NCI-H187 treated with DMSO at 0.1 percent for 48 hours (cell line): ENCODE measurements around the gene SH3TC1.

ENCODE experiments used
- DNase-seq: peaks from one replicate; lab custom pipeline; 2025; lab: John Stamatoyannopoulos, UW

The SH3TC1 gene

DNA sequence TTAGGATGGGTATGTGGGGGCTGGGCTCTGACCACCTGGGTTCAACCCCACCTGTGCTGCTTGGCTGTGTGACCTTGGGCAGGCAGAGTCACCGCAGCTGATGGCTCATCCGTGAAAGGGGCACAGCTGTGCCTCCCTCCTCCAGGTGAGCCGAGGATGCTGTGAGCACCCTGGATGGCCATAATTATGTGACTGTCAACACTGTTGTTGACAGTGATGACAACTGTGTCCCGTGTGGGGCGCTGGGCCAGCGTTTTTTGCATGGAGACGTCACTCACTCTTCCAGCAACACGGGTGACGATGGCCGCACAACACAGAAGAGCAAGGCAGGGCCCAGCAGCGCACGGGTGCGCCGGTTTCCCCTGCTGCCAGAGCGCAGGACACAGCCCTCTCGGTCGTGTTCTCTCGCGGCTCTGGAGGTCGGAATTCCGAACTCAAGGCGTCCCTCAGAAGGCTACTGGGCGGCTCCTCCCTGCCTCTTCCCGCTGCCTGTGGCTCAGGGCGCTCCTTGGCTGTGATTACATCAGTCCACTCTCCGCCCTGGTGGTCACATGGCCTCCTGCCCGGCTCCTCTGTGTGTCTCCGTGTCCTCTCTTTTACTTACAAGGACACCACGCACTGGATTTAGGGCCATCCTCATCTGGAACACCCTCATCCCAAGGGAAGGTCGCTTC, 1.3 kb downstream of the SH3TC1 start:
- DNase-seq, result no peak

DNA sequence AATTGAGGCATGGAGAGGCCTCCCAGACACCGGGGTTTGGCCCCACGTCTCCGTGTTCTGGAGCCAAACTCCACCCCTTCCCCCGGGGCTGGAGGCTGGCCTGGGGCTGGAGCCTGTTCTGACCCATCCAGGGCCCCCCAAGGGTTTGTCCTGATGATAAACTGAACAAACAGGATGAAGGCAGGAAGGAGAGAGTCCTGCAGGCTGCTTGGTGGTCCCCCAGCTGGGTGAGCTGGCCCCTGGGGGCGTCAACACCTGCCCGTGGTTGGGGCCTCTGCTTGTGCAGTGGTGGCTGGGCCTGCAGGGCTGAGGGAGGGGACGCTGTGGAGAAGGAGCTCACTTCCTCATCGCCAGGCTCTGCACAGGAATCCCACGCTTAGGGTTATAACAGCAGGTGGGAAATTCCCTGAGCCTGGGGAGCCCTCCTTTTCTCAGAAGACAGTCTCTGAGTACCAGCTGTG, 2.3 kb downstream of the SH3TC1 start:
- DNase-seq, result no peak

DNA sequence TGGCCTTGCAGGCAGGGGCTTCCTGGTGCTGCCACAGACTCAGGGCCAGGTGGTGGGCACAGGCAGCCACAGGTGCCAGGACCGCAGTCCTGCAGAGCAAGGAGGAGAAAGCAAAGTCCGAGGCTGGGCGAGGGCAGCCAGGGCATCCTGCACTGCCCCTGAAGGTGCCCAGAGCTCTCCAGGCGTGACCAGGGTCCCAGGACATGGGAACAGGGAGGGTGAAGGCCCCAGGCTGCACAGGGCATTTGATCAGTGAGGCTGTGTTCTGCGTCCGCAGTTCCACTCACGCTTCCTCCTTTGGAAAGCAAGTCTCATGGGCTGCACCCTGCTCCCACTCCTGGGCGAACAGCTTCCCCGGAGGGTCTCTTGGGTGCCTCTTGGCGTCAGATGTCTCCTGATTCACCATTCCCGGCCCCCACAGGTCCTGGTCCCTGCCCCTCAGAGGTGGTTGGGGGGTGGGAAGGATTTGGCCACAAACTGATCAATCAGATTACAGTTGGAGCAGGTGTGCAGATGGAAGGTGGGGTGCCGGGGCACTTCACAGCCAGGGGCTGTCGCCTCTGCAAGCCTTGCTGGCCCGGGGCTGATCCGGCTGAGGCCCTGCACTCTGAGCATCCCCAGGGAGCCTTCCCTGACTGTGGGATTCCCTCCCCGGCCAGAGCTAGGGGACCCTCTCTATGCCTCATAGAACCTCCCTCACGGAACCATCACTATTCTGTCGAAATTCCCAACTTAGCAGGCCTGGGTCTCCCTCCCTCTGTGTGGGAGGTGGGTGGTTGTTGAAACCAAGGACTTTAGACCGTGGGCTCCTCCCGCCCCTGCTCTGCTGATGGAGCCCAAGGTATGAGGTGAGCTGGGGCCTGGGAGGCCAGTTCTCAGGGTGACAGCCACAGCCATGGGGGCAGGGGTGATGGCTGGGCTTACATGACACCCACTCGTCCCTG, 3.3 kb downstream of the SH3TC1 start:
- no peak for DNase-seq

DNA sequence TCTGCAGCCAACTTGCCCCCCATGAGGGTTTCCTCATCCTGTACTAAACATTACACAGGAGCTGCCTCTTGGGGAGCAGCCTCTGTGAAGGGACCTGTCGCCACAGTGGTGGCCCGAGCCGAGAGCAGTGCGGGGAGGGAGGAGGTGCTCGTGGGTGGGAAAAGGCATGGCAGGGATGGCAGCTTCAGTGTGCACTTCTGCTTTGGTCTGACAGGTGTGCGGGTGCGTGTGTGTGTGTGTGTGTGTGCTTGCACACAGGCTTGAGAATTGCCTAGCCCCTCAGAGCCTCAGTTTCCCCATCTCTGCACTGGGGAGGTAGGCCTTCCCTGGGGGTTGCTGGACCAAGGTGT, 3.9 kb downstream of the SH3TC1 start:
- no peak for DNase-seq

DNA sequence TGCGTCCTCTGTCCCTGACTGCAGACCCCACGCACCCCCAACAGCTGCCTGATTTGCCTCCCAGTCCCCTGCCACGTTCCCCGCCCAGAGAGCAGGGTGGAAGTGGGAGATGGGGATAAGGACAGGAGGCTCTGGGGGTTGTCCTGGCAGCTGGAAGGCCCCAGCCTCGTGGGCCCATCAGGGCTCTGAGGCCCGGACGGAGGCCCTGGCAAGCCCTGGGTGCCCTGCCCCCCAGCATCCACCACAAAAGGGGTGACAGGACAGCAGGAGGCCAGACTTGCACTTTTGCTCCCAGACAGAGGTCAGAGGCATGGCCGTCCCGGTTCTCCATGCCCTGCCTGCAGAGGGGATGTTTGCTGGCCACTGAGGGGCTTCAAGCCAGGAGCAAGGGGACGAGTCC, 4.7 kb downstream of the SH3TC1 start:
- no peak for DNase-seq

DNA sequence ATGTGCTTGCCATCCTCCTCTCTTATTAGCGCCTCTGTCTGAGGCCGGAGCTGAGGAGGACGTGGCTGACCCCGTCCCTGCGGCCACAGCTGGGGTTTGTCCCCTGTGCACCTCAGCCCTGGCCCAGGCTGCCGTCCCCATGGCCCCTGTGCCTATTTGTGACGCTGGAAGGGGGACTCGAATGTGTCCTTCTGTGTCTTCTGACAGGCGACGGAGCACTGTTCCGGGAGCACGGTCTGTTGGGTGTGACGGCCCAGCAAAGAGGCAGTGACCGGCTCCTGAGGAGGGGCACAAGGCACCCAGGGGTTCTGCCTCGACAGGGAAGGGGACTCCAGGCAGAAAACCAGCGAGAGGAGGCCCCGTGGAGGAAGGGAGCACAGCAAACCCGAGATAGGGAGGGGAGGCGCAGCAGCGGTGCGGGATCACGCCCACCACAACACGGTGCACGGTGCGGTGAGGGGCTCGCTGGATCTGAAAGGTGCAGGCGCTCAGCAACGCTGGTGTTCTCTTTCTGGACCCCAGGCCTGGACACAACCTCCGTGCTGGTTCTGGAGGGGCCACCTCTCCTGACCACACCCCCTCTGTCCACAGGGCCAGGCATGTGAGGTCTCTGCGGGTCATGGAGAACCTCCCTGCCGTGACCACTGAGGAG, 5.6 kb downstream of the SH3TC1 start:
- no peak for DNase-seq

DNA sequence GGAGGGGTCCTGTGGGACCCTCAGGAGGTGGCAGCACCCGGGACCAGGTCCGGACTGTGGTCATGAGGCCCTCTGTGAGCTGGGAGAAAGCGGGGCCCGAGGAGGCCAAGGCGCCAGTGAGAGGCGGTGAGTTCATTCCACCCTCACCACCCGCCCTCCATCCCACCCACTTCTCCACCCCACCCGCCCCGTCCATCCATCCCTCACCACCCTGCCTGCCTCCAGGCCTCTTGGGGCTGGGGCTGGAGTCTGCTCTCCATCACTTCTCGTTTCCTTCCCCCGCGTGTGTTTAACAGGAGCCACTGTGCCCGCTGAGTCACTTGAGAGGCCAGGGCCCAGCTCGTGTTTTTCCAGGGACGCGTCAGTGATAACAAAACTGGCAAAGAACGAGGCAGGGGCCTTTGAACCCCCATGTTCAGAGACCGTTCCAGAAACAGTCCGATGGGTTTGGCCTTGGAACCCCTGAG, 6.2 kb downstream of the SH3TC1 start:
- no peak for DNase-seq

DNA sequence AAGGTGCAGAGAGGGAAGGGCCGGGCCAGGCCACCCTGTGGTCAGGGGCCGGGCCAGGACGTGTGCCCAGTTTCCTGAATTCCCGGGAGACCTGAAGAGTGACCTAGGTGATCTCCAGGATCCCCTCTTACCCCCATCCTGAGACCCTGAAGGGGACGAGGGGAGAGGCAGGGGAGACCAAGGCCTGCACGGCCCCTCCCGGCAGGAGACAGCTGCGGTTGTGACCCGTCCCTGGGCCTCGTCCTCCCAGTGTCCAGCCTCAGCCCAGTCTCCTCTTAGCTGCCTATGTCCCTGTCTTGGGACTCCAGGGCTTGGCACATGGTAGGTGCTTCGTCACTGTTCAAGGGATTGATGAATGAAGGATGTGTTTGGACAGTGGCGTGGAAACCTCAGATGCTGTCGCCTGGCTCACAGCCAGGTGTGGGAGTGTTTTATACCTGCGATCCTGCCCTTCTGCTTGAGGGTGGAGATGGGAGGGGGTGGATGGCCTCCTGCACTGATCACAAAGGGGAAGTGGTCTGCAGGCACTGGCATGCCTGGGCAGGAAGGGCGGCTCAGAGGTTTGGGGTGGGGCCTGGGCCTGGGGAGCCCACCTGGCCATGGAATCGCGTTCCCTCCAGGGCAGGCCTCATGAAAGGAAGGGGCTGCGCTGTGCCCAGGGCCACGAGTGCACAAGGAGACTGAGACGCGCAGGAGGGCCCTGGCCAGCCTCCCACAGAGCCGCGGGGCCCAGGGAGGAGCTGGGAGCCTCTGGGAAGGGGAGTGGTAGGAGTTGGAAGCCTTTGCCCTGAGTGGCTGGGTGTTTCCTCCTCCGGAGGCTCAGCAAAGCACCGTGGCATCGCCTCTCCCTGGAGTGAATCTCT, 6.9 kb downstream of the SH3TC1 start:
- DNase-seq, result peak; percentile 30

DNA sequence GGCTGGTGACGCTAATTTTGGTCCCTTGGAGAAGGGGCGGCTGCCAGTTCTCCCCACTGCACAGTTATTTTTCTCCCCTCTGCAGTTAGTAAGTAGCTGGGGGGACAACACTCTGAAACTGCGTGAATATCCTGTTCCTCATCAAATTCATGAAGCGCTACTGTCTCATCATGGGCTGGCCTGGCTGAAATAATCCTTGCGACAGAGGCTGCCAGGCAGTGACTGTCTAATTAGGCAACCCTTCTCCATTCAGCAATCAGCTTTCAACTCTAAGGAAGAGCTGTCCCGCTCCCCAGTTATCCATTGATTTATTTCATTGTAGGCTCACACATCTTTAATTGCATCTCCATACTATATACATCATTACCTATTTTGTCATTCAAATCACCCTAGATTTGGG, 8.2 kb downstream of the SH3TC1 start:
- DNase-seq, result no peak

DNA sequence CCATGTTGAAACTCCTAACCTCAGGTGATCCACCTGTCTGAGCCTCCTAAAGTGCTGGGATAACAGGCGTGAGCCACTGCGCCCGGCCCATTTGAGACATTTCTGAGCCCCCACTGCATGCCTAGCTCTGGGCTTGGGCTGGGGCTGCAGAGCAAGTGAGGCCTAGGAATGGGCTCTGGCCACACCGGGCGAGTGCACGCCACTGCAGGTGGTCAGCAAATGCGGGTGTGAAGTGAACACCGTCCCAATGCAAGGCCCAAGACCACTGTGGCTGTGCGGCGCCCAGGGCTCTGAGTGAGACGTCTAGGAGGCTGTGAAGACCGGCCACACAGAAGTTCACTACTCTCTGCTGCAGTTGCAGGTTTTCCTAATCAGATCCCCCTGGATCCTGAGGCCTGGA, 9.5 kb downstream of the SH3TC1 start:
- no peak for DNase-seq

DNA sequence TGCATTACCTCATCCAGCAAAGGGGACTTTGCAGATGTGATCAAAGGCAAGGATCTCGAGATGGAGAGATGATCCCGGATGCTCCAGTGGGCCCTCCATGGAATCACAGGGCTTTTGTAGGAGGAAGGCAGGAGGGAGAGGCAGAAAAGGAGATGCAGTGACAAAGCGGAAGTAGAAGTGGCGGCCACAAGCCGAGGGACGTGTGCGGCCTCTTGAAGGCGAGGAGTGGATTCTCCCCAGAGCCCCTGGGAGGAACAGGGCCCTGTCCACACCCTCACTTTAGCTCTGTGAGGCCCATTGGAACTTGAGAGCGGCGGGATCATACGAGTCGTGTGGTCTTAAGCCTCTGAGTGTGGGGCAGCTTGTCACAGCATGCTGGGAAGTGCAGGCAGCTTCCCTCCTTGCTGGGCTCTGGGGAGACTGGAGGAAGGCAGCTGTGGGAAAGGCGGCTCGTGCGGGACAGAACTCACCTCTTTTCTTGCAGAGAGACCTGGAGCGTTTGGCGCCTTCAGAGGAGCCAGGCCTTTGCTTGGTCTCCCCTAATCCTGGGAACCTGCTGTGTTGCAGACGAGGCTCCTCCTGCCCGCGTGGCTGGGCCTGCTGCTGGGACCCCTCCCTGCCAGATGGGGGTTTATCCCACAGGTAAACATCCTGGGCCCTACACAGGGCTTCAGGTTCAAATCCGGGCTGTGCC, 10.2 kb downstream of the SH3TC1 start:
- no peak for DNase-seq

DNA sequence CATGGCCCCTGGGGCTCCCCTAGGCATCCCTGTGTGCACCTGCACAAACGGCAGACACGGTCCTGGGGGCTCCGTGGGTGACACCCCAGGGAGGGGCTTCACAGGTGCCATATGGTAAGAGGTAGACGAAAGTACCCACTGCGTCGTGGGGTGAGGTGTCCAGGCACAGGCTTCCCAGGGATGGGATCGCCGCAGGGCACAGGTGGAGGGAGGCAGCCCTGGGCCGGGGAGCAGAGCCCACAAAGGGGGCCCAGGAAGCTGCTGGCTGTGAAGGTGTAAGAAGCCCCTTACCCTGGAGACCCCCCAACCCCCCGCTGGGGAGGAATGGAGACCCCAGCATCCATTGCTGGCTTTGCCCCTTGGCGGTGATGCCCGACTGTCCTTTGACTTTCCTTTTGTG, 10.9 kb downstream of the SH3TC1 start:
- no peak for DNase-seq

DNA sequence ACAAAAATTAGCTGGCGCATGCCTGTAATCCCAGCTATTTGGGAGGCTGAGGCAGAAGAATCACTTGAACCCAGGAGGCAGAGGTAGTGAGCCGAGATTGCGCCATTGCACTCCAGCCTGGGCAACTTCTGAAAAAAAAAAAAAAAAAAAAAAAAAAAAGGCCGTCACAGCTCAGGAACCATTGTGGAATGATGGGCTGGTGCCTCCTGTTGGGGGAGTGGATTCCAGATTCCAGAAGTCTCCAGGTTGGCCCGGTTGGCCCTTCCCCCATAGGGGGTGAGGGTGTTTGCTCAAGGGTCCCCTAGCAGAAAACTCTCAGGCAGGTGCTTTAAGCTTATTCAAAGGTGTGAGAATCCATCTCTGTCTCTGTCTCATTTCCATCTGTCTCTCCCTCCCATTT, 11.5 kb downstream of the SH3TC1 start:
- no peak for DNase-seq

DNA sequence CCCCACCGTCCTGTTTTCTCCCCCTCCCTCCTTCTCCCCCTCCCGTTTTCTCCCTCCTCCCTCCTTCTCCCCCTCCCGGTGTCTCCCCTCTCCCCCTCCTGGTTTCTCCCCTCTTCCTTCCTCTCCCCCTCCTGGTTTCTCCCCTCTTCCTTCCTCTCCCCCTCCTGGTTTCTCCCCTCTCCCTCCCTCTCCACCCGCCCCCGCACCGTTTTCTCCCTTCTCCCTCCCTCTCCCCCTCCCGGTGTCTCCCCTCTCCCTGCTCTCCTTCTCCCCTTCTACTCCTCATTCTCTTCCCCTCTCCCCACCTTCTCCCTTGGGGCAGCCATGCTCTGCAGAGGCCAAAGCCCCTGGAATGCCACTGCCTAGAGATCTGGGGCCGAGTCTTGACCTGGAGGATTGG, 12.2 kb downstream of the SH3TC1 start:
- DNase-seq, result no peak

DNA sequence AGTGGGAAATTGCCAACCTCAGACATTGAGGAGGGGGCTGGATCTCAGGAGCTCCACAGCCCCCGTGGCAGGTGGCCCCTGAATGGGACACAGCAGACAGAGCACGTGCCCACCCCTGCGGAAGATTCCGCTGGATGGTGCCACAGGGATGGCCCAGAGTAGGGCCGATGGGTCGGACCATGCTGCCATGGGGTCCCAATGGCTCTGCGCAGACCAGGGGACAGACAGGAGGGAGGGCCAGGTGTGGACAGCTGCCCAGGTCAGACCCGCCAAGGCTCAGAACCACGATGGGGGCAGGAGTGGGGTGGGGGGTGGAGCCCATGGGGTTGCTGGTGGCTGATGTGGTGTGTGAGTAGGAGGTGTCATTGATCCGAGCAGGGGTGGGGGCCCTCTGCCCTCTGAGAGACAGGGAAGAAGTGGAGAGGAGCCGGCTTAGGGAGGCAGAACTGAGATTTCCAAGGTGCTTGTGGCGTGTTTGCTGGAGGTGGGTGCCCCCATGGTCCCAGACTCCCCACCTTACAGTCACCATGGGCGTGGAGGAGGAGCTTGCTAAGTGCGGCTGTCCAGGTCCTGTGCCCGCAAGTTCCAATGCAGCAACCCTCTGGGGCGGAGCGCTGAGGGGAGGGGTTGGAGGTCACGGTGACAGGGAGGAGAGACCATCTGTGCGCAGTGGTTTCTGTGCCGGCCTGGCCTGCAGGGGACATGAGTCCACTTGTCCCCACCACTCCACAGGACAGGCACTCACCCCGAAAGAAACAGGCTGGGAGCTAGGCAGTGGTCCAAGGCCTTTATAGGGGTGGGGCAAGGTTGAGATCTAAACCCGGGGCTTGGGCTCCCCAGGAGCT, 12.9 kb downstream of the SH3TC1 start:
- no peak for DNase-seq

DNA sequence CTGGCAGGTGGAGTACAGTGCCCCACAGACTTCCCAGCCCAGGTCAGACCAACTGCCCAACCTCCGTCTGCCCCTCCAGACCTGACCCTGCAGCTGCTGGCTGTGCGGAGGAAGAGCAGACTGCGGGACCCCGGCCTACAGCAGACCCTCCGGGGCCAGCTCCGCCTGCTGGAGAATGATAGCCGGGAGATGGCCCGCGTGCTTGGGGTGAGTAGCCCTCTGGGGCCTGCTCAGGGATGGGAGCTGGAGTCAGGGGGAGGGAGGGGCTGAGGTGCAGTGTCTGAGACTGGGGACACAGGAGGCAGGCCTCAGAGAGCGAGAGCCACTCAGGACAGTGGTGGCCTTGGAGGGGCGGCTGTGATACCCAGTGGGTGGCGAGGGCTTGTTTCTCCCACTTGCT, 13.5 kb downstream of the SH3TC1 start:
- no peak for DNase-seq

DNA sequence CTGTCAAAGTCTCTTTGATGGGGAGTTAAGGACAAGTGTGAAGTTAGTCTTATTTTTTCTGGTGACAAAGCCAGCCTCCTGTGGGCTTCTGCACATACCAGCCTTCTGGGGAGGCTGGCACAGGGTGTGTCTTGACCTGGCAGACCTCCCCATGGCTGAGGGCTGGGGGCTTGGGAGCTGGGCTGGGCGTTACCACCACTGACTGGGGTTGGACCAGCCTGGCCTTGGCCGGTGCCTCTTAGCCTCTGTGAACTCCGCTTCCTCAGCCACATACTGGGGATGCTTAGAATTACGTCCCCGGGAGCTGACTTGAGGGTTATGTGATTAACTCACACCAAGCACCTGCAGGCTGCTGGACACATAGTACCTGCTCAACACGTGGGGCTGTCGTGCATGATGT, 14.0 kb downstream of the SH3TC1 start:
- no peak for DNase-seq

DNA sequence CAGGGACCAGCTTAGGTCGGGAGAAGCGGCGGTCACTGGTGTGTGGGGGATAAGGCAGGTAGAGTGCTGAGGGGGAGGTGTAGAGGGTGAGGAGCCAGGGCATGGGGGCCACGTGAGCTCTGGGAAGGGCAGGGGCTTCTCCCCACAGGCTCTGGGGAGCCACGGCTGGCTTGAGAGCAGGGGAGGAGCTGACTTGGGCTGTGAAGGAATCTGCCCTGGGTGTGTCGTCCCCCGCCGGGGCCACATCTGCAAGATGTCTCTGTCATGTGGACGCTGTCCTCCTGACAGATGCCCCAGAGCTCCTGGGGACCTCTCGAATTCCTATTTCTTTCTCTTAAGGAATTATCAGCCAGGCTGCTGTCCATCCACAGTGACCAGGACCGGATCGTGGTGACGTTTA, 15.0 kb downstream of the SH3TC1 start:
- no peak for DNase-seq

DNA sequence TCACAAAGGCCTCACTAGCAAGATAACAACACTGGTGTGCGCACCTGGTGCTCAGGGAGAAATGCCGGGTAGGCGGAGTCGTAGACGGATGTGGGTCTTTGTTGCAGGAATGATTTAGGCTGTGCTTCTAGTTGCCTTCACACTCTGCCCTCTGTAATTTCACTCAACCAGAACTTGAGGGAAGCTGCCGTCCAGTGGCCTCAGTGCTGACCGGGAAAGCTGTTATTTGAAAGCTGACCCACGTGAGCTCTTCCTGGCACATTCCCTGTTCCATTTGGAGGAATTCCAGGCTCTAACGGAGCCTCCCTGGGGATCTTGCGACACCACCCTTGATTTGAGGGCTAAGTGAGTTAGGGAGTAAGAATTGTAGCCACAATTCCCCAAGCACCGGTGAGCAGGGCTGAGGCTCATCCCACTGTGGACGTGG, 15.9 kb downstream of the SH3TC1 start:
- DNase-seq, result peak; percentile 50
